ENCODE data around the gene PHF20. TPM values are rescaled to one million over a fixed set of nuclear protein-coding genes. Genes with fewer than 3 reads are reported as not detected.

Gene PHF20
- polyA plus RNA-seq, 3 donors = 54.7 to 78.2 (median 73.6) TPM

GRCh38 chr20:35837577-35838195 lies 65.9 kb downstream of the PHF20 start:
- Mint-ChIP-seq H3K9me3 (peaks cover 5 to 16% (median 12%) of the 10 kb centered on the region in 7 donors), H3K36me3 (peaks cover 12 to 50% of the 10 kb centered on the region in 2 donors), H3K27ac (no peak overlapping the region), H3K4me1 (peaks cover 6% of the 10 kb centered on the region), H3K27me3 (ENCODE audit: low read depth in 3 of 3) (no peaks in the 10 kb centered on the region), H3K4me3 (no peak overlapping the region)
- peaks cover 7 to 24% of the 10 kb centered on the region in 2 donors for H3K36me3 ChIP-seq (replicated peaks in 1 of 2; ENCODE audit: control insufficient read depth in 1 of 2, insufficient read depth in 2 of 2, low read length in 2 of 2)
- H3K9me3 ChIP-seq (replicated peaks in 1 of 2; ENCODE audit: control insufficient read depth in 1 of 2, insufficient read depth in 1 of 2, low read length in 2 of 2) = peaks cover 11 to 12% of the 10 kb centered on the region in 2 donors
- no peak for TF ChIP-seq CTCF (IDR thresholded peaks at IDR 0.05)
- DNase-seq = no peak
- H2AFZ ChIP-seq (ENCODE audit: insufficient read depth, low read depth, low read length, poor library complexity, severe bottlenecking) = no peak overlapping the region
- WGBS (ENCODE audit: insufficient coverage) = 87% methylated on average over 3 of the region's 6 CpGs
- H3K4me1 ChIP-seq (ENCODE audit: control insufficient read depth in 1 of 2, insufficient read depth in 2 of 2, low read length in 2 of 2) = no peaks in the 10 kb centered on the region
- peaks cover 43% of the 10 kb centered on the region for H3K79me2 ChIP-seq (ENCODE audit: insufficient read depth, low read length)
- no peak overlapping the region for H3K9ac ChIP-seq (ENCODE audit: insufficient read depth, low read length, poor library complexity, severe bottlenecking)
- peaks cover 71% of the 10 kb centered on the region for H4K20me1 ChIP-seq (ENCODE audit: insufficient read depth, low read length)
- H3K27ac ChIP-seq (ENCODE audit: low read depth in 1 of 2, low read length in 2 of 2) = peak overlapping the region in 1 of 2 donors; percentile 23
- H3K27me3 ChIP-seq (ENCODE audit: control insufficient read depth in 2 of 2, insufficient read depth in 2 of 2, low read length in 2 of 2) = no peaks in the 10 kb centered on the region
- H3K4me2 ChIP-seq (replicated peaks; ENCODE audit: extremely low read depth, low read length, poor library complexity, severe bottlenecking) = no peak overlapping the region
- no peak overlapping the region for H3K4me3 ChIP-seq (replicated peaks in 1 of 3; ENCODE audit: low read depth in 2 of 3, low read length in 3 of 3)
- intact Hi-C loops (cut with micrococcal nuclease) = no loop called here

GRCh38 chr20:35838205-35838604 lies 66.4 kb downstream of the PHF20 start:
- no peak overlapping the region for H3K4me2 ChIP-seq (replicated peaks; ENCODE audit: extremely low read depth, low read length, poor library complexity, severe bottlenecking)
- Mint-ChIP-seq H3K4me3 (no peak overlapping the region), H3K36me3 (peaks cover 16 to 52% of the 10 kb centered on the region in 2 donors), H3K9me3 (peaks cover 9 to 21% (median 15%) of the 10 kb centered on the region in 7 donors), H3K27ac (peak overlapping the region in 2 of 7 donors; percentile 48 to 70), H3K27me3 (ENCODE audit: low read depth in 3 of 3) (no peaks in the 10 kb centered on the region), H3K4me1 (peaks cover 6% of the 10 kb centered on the region)
- H3K27me3 ChIP-seq (ENCODE audit: control insufficient read depth in 2 of 2, insufficient read depth in 2 of 2, low read length in 2 of 2) = no peaks in the 10 kb centered on the region
- H3K4me3 ChIP-seq (replicated peaks in 1 of 3; ENCODE audit: low read depth in 2 of 3, low read length in 3 of 3) = no peak overlapping the region
- no peak for TF ChIP-seq CTCF (IDR thresholded peaks at IDR 0.05)
- no peak overlapping the region for H3K27ac ChIP-seq (ENCODE audit: low read depth in 1 of 2, low read length in 2 of 2)
- H3K9ac ChIP-seq (ENCODE audit: insufficient read depth, low read length, poor library complexity, severe bottlenecking) = no peak overlapping the region
- H3K36me3 ChIP-seq (replicated peaks in 1 of 2; ENCODE audit: control insufficient read depth in 1 of 2, insufficient read depth in 2 of 2, low read length in 2 of 2) = peaks cover 12 to 29% of the 10 kb centered on the region in 2 donors
- peaks cover 39% of the 10 kb centered on the region for H3K79me2 ChIP-seq (ENCODE audit: insufficient read depth, low read length)
- H4K20me1 ChIP-seq (ENCODE audit: insufficient read depth, low read length) = peaks cover 66% of the 10 kb centered on the region
- no peak overlapping the region for H2AFZ ChIP-seq (ENCODE audit: insufficient read depth, low read depth, low read length, poor library complexity, severe bottlenecking)
- peaks cover 16 to 17% of the 10 kb centered on the region in 2 donors for H3K9me3 ChIP-seq (replicated peaks in 1 of 2; ENCODE audit: control insufficient read depth in 1 of 2, insufficient read depth in 1 of 2, low read length in 2 of 2)
- WGBS (ENCODE audit: insufficient coverage) = no CpG with 5 or more reads among the region's 4 CpGs
- intact Hi-C loops (cut with micrococcal nuclease) = no loop called here
- no peak for DNase-seq
- no peaks in the 10 kb centered on the region for H3K4me1 ChIP-seq (ENCODE audit: control insufficient read depth in 1 of 2, insufficient read depth in 2 of 2, low read length in 2 of 2)
